Peyer's patch (tissue), 4 donors: ENCODE measurements around the gene AOX1. TPM values are rescaled to one million over a fixed set of nuclear protein-coding genes. Genes with fewer than 3 reads are reported as not detected.

Experiments used
- DNase-seq, 3 donors: peaks; one replicate each; pipeline ENCODE4 v3.0.0-alpha.2; 2017 to 2019
- H3K27ac ChIP-seq, 4 donors: fragments of 200-600 bp; sonication (generic); one replicate each; pipeline ENCODE4 v1.5.1; 2016 to 2019
- H3K27me3 ChIP-seq, 2 donors: fragments of 200-600 bp; sonication (generic); one replicate each; pipeline ENCODE4 v1.5.1; 2019
- H3K36me3 ChIP-seq, 3 donors: fragments of 200-600 bp; sonication (generic); one replicate each; pipeline ENCODE4 v1.5.1; 2016 to 2019
- H3K4me1 ChIP-seq, 4 donors: fragments of 200-600 bp; sonication (generic); one replicate each; pipeline ENCODE4 v1.5.1; 2016 to 2019
- H3K4me3 ChIP-seq, 4 donors: fragments of 200-600 bp; sonication (generic); 1 replicate in 3 of 4; 2 replicates in 1 of 4; pipeline ENCODE4 v1.5.1; 2016 to 2019; ENCODE audit warnings: mild to moderate bottlenecking in 1 of 4
- H3K9me3 ChIP-seq, 4 donors: fragments of 200-600 bp; sonication (generic); one replicate each; pipeline ENCODE4 v1.5.1; 2016 to 2019; ENCODE audit warnings: mild to moderate bottlenecking in 1 of 4
- CTCF ChIP-seq, 6 experiments: fragments of 450-650 bp in 4 of 6; fragments of 200-600 bp in 2 of 6; sonication (generic) in 1 of 6; IDR thresholded peaks; one replicate each; pipeline ENCODE4 v1.5.1; 2017 to 2019; ENCODE audit warnings: antibody characterized with exemption in 6 of 6, mild to moderate bottlenecking in 3 of 6, moderate library complexity in 1 of 6
- POLR2A ChIP-seq, 2 donors: fragments of 450-650 bp; IDR thresholded peaks; one replicate each; pipeline ENCODE4 v1.5.1; 2017; ENCODE audit warnings: antibody characterized with exemption in 2 of 2, mild to moderate bottlenecking in 2 of 2, moderate library complexity in 2 of 2
- total RNA-seq, 4 donors: library from RNA; depleted of rRNA; stranded (reverse); fragments of >200 nt; gene quantifications; one replicate each; pipeline ENCODE4 v1.1.0, GENCODE V29; 2016

The AOX1 gene
- total RNA-seq, 4 donors from 2014 or later: 7.9 to 36.3 (median 30.0) TPM

- no peak overlapping the region for H3K27ac ChIP-seq
- TF ChIP-seq CTCF (IDR thresholded peaks at IDR 0.05): no peak
- no peak for TF ChIP-seq POLR2A (IDR thresholded peaks at IDR 0.05)
- H3K4me1 ChIP-seq: no peaks in the 10 kb centered on the region
- H3K36me3 ChIP-seq: no peaks in the 10 kb centered on the region
- H3K4me3 ChIP-seq: no peak overlapping the region
- no peak for DNase-seq
- no peaks in the 10 kb centered on the region for H3K9me3 ChIP-seq
- H3K27me3 ChIP-seq: no peaks in the 10 kb centered on the region
These were observed 8.8 kb upstream of the AOX1 start for GRCh38 chr2:200577027-200577426.

- DNase-seq: no peak
- TF ChIP-seq POLR2A (IDR thresholded peaks at IDR 0.05): no peak
- peak in 4 of 6 experiments; percentile 32 to 72 (median 60) for TF ChIP-seq CTCF (IDR thresholded peaks at IDR 0.05)
- H3K4me1 ChIP-seq: no peaks in the 10 kb centered on the region
- H3K36me3 ChIP-seq: no peaks in the 10 kb centered on the region
- no peak overlapping the region for H3K27ac ChIP-seq
- no peak overlapping the region for H3K4me3 ChIP-seq
- no peaks in the 10 kb centered on the region for H3K27me3 ChIP-seq
- no peaks in the 10 kb centered on the region for H3K9me3 ChIP-seq
These were observed 7.0 kb upstream of the AOX1 start for GRCh38 chr2:200578778-200579177.

- Histone ChIP-seq H3K4me1 (peaks cover 0 to 7% (median 0%) of the 10 kb centered on the region in 4 donors), H3K4me3 (no peak overlapping the region), H3K27me3 (no peaks in the 10 kb centered on the region), H3K36me3 (no peaks in the 10 kb centered on the region), H3K27ac (no peak overlapping the region), H3K9me3 (no peaks in the 10 kb centered on the region)
- no peak for DNase-seq
- TF ChIP-seq CTCF (IDR thresholded peaks at IDR 0.05): no peak
- TF ChIP-seq POLR2A (IDR thresholded peaks at IDR 0.05): no peak
These were observed 1.2 kb upstream of the AOX1 start for GRCh38 chr2:200584639-200585038.

GRCh38 chr2:200585340-200585729 is 479 bp upstream of the AOX1 start:
- H3K27ac ChIP-seq: peak overlapping the region in 1 of 4 donors; percentile 48
- H3K9me3 ChIP-seq: no peaks in the 10 kb centered on the region
- TF ChIP-seq POLR2A (IDR thresholded peaks at IDR 0.05) (no peak), CTCF (IDR thresholded peaks at IDR 0.05) (no peak)
- no peaks in the 10 kb centered on the region for H3K27me3 ChIP-seq
- peaks cover 0 to 7% (median 0%) of the 10 kb centered on the region in 4 donors for H3K4me1 ChIP-seq
- H3K36me3 ChIP-seq: no peaks in the 10 kb centered on the region
- DNase-seq: no peak
- peak overlapping the region; percentile 34 to 59 (median 50) for H3K4me3 ChIP-seq

- Histone ChIP-seq H3K4me1 (peaks cover 0 to 7% (median 0%) of the 10 kb centered on the region in 4 donors), H3K36me3 (no peaks in the 10 kb centered on the region), H3K27me3 (no peaks in the 10 kb centered on the region), H3K4me3 (peak overlapping the region in 3 of 4 donors; percentile 44 to 59 (median 57)), H3K27ac (peak overlapping the region; percentile 28 to 70 (median 45)), H3K9me3 (no peaks in the 10 kb centered on the region)
- TF ChIP-seq CTCF (IDR thresholded peaks at IDR 0.05) (no peak), POLR2A (IDR thresholded peaks at IDR 0.05) (no peak)
- no peak for DNase-seq
These were observed 796 bp downstream of the AOX1 start for GRCh38 chr2:200586644-200586975.
